Breast epithelium (tissue), 3 donors: ENCODE measurements around the gene KRTAP6-1.

Source experiments
- POLR2A ChIP-seq: fragments of 450-650 bp; IDR thresholded peaks from one replicate; pipeline ENCODE4 v1.6.1; 2016; ENCODE audit warnings: antibody characterized with exemption, mild to moderate bottlenecking, moderate library complexity
- POLR2AphosphoS5 ChIP-seq, 3 donors: sonication (generic); formaldehyde crosslinking; IDR thresholded peaks; one replicate each; pipeline ENCODE4 v1.6.1; 2017; ENCODE audit warnings: antibody characterized with exemption in 3 of 3
- TF ChIP-seq, protein P1 (sequence below), 3 donors: fragments of 450-650 bp; IDR thresholded peaks; one replicate each; pipeline ENCODE4 v1.5.1; 2016 to 2017; ENCODE audit warnings: antibody characterized with exemption in 3 of 3, mild to moderate bottlenecking in 3 of 3, moderate library complexity in 3 of 3

- TF ChIP-seq, protein P1, sequence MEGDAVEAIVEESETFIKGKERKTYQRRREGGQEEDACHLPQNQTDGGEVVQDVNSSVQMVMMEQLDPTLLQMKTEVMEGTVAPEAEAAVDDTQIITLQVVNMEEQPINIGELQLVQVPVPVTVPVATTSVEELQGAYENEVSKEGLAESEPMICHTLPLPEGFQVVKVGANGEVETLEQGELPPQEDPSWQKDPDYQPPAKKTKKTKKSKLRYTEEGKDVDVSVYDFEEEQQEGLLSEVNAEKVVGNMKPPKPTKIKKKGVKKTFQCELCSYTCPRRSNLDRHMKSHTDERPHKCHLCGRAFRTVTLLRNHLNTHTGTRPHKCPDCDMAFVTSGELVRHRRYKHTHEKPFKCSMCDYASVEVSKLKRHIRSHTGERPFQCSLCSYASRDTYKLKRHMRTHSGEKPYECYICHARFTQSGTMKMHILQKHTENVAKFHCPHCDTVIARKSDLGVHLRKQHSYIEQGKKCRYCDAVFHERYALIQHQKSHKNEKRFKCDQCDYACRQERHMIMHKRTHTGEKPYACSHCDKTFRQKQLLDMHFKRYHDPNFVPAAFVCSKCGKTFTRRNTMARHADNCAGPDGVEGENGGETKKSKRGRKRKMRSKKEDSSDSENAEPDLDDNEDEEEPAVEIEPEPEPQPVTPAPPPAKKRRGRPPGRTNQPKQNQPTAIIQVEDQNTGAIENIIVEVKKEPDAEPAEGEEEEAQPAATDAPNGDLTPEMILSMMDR (IDR thresholded peaks at IDR 0.05): no peak
- no peak for TF ChIP-seq POLR2A
- TF ChIP-seq POLR2AphosphoS5 (IDR thresholded peaks at IDR 0.05): no peak
Observed at GRCh38 chr21:30616125-30616524, 2.4 kb upstream of the KRTAP6-1 start, which contains the start of gene KRTAP20-1.
